Smooth muscle cell (in vitro differentiated cells): ENCODE results near the gene LYST. TPM values are rescaled to one million over a fixed set of nuclear protein-coding genes. Genes with fewer than 3 reads are reported as not detected.

ENCODE experiments used
- DNase-seq: peaks from one replicate; lab custom pipeline; 2025; ENCODE audit not compliant: unreplicated experiment; lab: John Stamatoyannopoulos, UW
- H2AFZ ChIP-seq: fragments of 200-600 bp; sonication (generic); 2 replicates; pipeline ENCODE4 v1.6.0; 2016; ENCODE audit warnings: antibody characterized with exemption, low read depth, mild to moderate bottlenecking
- H3F3A ChIP-seq: fragments of 200-600 bp; sonication (generic); 2 replicates; pipeline ENCODE4 v1.6.0; 2017; ENCODE audit warnings: antibody characterized with exemption, low read depth
- H3K27ac ChIP-seq: fragments of 200-600 bp; sonication (generic); 2 replicates; pipeline ENCODE4 v1.5.1; 2016; ENCODE audit warnings: low read depth, mild to moderate bottlenecking
- H3K27me3 ChIP-seq: fragments of 200-600 bp; sonication (generic); 2 replicates; pipeline ENCODE4 v1.6.1; 2016; ENCODE audit warnings: low read depth, mild to moderate bottlenecking
- H3K36me3 ChIP-seq: fragments of 200-600 bp; sonication (generic); 2 replicates; pipeline ENCODE4 v1.5.1; 2016; ENCODE audit warnings: low read depth
- H3K4me1 ChIP-seq: fragments of 200-600 bp; sonication (generic); 2 replicates; pipeline ENCODE4 v1.5.1; 2016; ENCODE audit warnings: low read depth
- H3K4me2 ChIP-seq: fragments of 200-600 bp; sonication (generic); 2 replicates; pipeline ENCODE4 v1.6.0; 2016; ENCODE audit warnings: mild to moderate bottlenecking
- H3K4me3 ChIP-seq: fragments of 200-600 bp; sonication (generic); 2 replicates; pipeline ENCODE4 v1.5.1; 2016; ENCODE audit warnings: mild to moderate bottlenecking
- H3K79me2 ChIP-seq: fragments of 200-600 bp; sonication (generic); 2 replicates; pipeline ENCODE4 v1.6.0; 2016; ENCODE audit warnings: low read depth, mild to moderate bottlenecking
- H3K9ac ChIP-seq: fragments of 200-600 bp; sonication (generic); 2 replicates; pipeline ENCODE4 v1.6.0; 2016; ENCODE audit warnings: low read depth
- H3K9me3 ChIP-seq: fragments of 200-600 bp; sonication (generic); replicated peaks from 2 replicates; pipeline ENCODE4 v1.5.1; 2016; ENCODE audit warnings: low read depth
- H4K20me1 ChIP-seq: fragments of 200-600 bp; sonication (generic); 2 replicates; pipeline ENCODE4 v1.6.0; 2016; ENCODE audit warnings: low read depth
- CTCF ChIP-seq: fragments of 200-600 bp; sonication (generic); IDR thresholded peaks from 2 replicates; pipeline ENCODE4 v1.5.1; 2017; ENCODE audit warnings: borderline replicate concordance, mild to moderate bottlenecking, antibody characterized with exemption; ENCODE audit not compliant: insufficient read depth, poor library complexity, severe bottlenecking
- WGBS: methylation state at CpG from one replicate; pipeline ENCODE4 v1.1.7; 2016; ENCODE audit warnings: low lambda C conversion rate; 5-methylcytosine and 5-hydroxymethylcytosine counted together
- polyA plus RNA-seq: library from polyadenylated mRNA; unstranded; fragments of >200 nt; fragmentation: Nextera tagmentation; extraction: Ambion mirVana; gene quantifications from 2 replicates; pipeline ENCODE4 v1.2.1, GENCODE V29; 2016
- total RNA-seq: library from RNA; depleted of rRNA; stranded (reverse); fragments of >200 nt; gene quantifications from 2 replicates; pipeline ENCODE4 v1.2.3, GENCODE V29; 2014

Gene LYST
- total and polyA plus RNA-seq, 2 experiments from 2014 or later: 2.2 to 13.5 TPM

GRCh38 chr1:235642943-235643371 lies 223.7 kb downstream of the LYST start:
- no peaks in the 10 kb centered on the region for H4K20me1 ChIP-seq
- no peaks in the 10 kb centered on the region for H3K79me2 ChIP-seq
- no peak overlapping the region for H3K27ac ChIP-seq
- peaks cover 17% of the 10 kb centered on the region for H3K27me3 ChIP-seq
- H3K9ac ChIP-seq: no peak overlapping the region
- H2AFZ ChIP-seq: no peak overlapping the region
- 56% methylated on average over 11 of the region's 11 CpGs for WGBS
- DNase-seq: no peak
- no peaks in the 10 kb centered on the region for H3K36me3 ChIP-seq
- TF ChIP-seq CTCF: no peak
- no peaks in the 10 kb centered on the region for H3F3A ChIP-seq
- no peak overlapping the region for H3K4me3 ChIP-seq
- no peak overlapping the region for H3K4me2 ChIP-seq
- peaks cover 10% of the 10 kb centered on the region for H3K4me1 ChIP-seq
- H3K9me3 ChIP-seq: no peaks in the 10 kb centered on the region

DNA sequence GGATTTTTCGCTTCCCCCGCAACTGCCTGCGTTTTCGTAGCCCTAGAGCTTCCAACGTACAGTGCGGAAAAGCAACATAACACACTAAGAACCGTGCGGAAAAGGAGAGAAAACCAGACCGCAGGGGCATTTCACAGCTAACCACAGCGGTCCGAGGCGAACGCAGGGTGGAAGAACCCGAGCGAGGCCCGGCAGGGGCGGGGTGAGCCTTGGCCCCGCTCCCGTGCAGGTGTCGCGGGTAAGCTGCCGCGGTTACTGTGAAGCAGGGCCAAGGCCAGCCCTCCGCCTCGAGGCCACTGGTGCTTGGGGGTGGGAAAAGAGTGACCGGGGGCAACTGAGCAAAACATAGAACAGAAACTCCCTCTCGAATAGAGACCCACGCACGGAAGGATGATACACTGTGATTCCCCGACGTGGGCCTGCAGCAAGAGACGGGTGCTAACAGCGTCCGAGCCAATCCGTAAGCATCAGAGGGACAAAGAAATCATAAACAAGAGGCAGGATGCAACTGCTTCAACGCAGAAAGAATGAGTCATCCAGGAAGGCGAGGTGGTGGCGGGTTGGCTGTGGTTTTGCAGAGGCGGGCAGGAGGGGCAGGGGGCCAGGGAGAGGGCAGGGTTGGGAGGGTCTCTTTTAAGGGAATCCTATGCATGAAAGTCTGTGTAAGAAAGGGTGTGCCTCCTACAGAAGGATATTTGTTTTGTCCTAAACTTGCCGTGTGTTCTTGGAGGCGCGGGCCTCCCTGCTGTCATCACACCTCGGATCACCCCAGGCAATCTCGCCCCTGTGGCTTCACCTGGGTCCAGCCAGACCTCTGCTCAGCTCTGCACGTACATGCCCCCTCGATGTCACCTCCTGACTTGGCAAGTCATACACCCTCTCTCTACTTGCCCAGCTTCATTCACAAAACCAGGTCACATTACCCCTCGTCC lies 224.4 kb downstream of the LYST start:
- H3K9ac ChIP-seq: no peak overlapping the region
- no peaks in the 10 kb centered on the region for H4K20me1 ChIP-seq
- no peak for DNase-seq
- no peak overlapping the region for H3K27ac ChIP-seq
- peaks cover 9% of the 10 kb centered on the region for H3K4me1 ChIP-seq
- no peak for TF ChIP-seq CTCF
- no peaks in the 10 kb centered on the region for H3F3A ChIP-seq
- no peaks in the 10 kb centered on the region for H3K36me3 ChIP-seq
- peak overlapping the region; percentile 4 for H3K4me3 ChIP-seq
- H3K9me3 ChIP-seq: no peaks in the 10 kb centered on the region
- H2AFZ ChIP-seq: peak overlapping the region; percentile 22
- peak overlapping the region; percentile 79 for H3K4me2 ChIP-seq
- no peaks in the 10 kb centered on the region for H3K79me2 ChIP-seq
- 31% methylated on average over 43 of the region's 47 CpGs for WGBS
- peaks cover 10% of the 10 kb centered on the region for H3K27me3 ChIP-seq

DNA sequence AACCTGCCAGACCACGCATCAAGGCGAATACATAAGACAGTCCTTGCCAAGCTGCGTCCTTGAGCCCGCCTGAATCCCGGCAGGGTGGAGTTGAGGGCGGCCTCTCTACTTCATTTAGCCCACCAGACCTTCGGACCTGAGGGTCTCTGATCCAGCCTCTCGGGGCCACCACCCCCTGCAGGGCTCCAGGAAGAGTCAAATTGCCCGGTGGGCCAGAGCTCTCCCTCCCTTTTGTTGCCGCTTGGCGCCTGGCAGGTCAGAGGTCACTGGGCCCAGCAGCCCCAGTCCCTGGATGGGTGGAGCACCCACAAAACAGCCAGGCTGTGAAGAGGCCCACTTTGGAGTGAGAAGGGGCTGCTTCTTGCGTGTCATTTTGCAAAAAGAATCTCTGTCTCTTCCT lies 226.1 kb downstream of the LYST start:
- Histone ChIP-seq H3K4me1 (no peaks in the 10 kb centered on the region), H3K9me3 (no peaks in the 10 kb centered on the region), H3K27me3 (no peaks in the 10 kb centered on the region), H3K4me3 (no peak overlapping the region), H3F3A (no peaks in the 10 kb centered on the region), H3K9ac (no peak overlapping the region), H4K20me1 (no peaks in the 10 kb centered on the region), H3K4me2 (no peak overlapping the region), H3K79me2 (no peaks in the 10 kb centered on the region), H3K36me3 (no peaks in the 10 kb centered on the region), H3K27ac (no peak overlapping the region), H2AFZ (no peak overlapping the region)
- no peak for DNase-seq
- TF ChIP-seq CTCF: no peak
- 90% methylated on average over 12 of the region's 12 CpGs for WGBS
